ENCODE data around the gene BMPER.
A peak's percentile ranks its signal among the peaks of the same experiment; 100 is the strongest.

DNA sequence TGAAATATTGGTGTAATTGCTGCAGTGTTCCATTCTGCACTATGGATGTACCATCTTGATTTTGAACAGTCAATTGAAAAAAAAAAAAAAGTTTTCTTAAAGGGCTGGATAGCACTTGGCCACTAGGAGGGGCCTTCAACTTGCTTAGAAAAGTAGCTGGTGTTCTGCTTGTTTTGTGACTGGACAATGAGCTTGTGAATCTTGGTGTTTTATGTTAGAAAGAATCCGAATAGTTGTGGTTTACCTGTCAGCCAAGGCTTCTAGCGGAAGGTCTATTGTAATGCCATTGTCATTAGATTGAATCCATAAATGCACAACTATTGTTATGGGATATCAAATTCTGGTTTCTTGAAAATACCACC is 77.1 kb downstream of the BMPER start:
- TF ChIP-seq, protein P1, sequence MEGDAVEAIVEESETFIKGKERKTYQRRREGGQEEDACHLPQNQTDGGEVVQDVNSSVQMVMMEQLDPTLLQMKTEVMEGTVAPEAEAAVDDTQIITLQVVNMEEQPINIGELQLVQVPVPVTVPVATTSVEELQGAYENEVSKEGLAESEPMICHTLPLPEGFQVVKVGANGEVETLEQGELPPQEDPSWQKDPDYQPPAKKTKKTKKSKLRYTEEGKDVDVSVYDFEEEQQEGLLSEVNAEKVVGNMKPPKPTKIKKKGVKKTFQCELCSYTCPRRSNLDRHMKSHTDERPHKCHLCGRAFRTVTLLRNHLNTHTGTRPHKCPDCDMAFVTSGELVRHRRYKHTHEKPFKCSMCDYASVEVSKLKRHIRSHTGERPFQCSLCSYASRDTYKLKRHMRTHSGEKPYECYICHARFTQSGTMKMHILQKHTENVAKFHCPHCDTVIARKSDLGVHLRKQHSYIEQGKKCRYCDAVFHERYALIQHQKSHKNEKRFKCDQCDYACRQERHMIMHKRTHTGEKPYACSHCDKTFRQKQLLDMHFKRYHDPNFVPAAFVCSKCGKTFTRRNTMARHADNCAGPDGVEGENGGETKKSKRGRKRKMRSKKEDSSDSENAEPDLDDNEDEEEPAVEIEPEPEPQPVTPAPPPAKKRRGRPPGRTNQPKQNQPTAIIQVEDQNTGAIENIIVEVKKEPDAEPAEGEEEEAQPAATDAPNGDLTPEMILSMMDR (IDR thresholded peaks at IDR 0.05): peak in 3 of 4 experiments; percentile 15 to 24 (median 16)
- no peak for TF ChIP-seq POLR2AphosphoS5 (IDR thresholded peaks at IDR 0.05)
- TF ChIP-seq POLR2A (IDR thresholded peaks at IDR 0.05): no peak
